Measurements from ENCODE around the gene DDX3X. TPM values are rescaled to one million over a fixed set of nuclear protein-coding genes. Genes with fewer than 3 reads are reported as not detected.

Gene DDX3X
- polyA plus RNA-seq, 1 donor from 2014 or later, result 165 TPM

DNA sequence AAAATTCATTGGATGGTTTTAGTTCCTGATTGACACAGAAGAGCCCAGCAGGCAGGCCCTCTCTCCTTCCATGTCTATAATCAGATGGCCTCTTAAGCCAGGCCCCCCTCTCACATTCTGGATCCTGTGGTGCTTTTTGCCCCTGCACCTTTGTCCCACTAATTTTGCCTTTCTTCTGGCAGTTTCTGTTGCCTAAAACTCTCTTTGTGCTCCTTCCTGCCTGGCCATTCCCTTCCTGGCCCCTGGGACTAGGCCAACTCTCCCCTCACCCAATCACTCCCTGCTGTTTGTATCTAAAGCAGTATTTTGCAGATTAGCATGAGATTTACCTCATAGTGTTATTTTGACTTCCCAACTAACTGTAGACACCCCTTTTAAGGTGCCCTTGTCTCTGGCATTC is 42.7 kb upstream of the DDX3X start:
- Histone ChIP-seq H3K4me3 (ENCODE audit: low read length) (no peak overlapping the region), H3K27me3 (ENCODE audit: insufficient read depth, low read depth, low read length) (no peaks in the 10 kb centered on the region), H2AFZ (ENCODE audit: low read depth, low read length) (no peak overlapping the region), H3K9me3 (ENCODE audit: low read length) (no peaks in the 10 kb centered on the region), H3K4me2 (ENCODE audit: low read length) (no peak overlapping the region), H4K20me1 (ENCODE audit: insufficient read depth) (no peaks in the 10 kb centered on the region), H3F3A (ENCODE audit: insufficient read depth, low read length, poor library complexity, severe bottlenecking) (no peaks in the 10 kb centered on the region), H3K79me2 (replicated peaks; ENCODE audit: insufficient read depth, low read length) (no peaks in the 10 kb centered on the region), H3K9me2 (ENCODE audit: insufficient read depth, low read length) (no peaks in the 10 kb centered on the region), H3K27ac (ENCODE audit: low read length) (no peak overlapping the region), H3K9ac (ENCODE audit: low read length) (no peak overlapping the region), H3K36me3 (ENCODE audit: insufficient read depth, low read length) (no peaks in the 10 kb centered on the region)
- TF ChIP-seq POLR2AphosphoS5 (IDR thresholded peaks at IDR 0.05), result no peak
- TF ChIP-seq SMC3 (conservative IDR thresholded peaks at IDR 0.05; ENCODE audit: poor library complexity), result no peak
- no peak for TF ChIP-seq RAD21 (conservative IDR thresholded peaks at IDR 0.05)
- no peak for TF ChIP-seq EZH2 (IDR thresholded peaks at IDR 0.05; ENCODE audit: borderline replicate concordance, insufficient read depth, low read length, poor library complexity, severe bottlenecking)
- no peak for TF ChIP-seq EP300 (conservative IDR thresholded peaks at IDR 0.05; ENCODE audit: poor library complexity, severe bottlenecking)
- TF ChIP-seq, protein P1, sequence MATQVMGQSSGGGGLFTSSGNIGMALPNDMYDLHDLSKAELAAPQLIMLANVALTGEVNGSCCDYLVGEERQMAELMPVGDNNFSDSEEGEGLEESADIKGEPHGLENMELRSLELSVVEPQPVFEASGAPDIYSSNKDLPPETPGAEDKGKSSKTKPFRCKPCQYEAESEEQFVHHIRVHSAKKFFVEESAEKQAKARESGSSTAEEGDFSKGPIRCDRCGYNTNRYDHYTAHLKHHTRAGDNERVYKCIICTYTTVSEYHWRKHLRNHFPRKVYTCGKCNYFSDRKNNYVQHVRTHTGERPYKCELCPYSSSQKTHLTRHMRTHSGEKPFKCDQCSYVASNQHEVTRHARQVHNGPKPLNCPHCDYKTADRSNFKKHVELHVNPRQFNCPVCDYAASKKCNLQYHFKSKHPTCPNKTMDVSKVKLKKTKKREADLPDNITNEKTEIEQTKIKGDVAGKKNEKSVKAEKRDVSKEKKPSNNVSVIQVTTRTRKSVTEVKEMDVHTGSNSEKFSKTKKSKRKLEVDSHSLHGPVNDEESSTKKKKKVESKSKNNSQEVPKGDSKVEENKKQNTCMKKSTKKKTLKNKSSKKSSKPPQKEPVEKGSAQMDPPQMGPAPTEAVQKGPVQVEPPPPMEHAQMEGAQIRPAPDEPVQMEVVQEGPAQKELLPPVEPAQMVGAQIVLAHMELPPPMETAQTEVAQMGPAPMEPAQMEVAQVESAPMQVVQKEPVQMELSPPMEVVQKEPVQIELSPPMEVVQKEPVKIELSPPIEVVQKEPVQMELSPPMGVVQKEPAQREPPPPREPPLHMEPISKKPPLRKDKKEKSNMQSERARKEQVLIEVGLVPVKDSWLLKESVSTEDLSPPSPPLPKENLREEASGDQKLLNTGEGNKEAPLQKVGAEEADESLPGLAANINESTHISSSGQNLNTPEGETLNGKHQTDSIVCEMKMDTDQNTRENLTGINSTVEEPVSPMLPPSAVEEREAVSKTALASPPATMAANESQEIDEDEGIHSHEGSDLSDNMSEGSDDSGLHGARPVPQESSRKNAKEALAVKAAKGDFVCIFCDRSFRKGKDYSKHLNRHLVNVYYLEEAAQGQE (IDR thresholded peaks at IDR 0.05; ENCODE audit: borderline replicate concordance), result no peak
- TF ChIP-seq TAF1 (IDR thresholded peaks at IDR 0.05; ENCODE audit: low read depth), result no peak
- TF ChIP-seq, protein P2, sequence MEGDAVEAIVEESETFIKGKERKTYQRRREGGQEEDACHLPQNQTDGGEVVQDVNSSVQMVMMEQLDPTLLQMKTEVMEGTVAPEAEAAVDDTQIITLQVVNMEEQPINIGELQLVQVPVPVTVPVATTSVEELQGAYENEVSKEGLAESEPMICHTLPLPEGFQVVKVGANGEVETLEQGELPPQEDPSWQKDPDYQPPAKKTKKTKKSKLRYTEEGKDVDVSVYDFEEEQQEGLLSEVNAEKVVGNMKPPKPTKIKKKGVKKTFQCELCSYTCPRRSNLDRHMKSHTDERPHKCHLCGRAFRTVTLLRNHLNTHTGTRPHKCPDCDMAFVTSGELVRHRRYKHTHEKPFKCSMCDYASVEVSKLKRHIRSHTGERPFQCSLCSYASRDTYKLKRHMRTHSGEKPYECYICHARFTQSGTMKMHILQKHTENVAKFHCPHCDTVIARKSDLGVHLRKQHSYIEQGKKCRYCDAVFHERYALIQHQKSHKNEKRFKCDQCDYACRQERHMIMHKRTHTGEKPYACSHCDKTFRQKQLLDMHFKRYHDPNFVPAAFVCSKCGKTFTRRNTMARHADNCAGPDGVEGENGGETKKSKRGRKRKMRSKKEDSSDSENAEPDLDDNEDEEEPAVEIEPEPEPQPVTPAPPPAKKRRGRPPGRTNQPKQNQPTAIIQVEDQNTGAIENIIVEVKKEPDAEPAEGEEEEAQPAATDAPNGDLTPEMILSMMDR (IDR thresholded peaks at IDR 0.05; ENCODE audit: poor library complexity, severe bottlenecking), result no peak
- no peak for TF ChIP-seq MXI1 (conservative IDR thresholded peaks at IDR 0.05; ENCODE audit: poor library complexity, severe bottlenecking)

GRCh38 chrX:41293269-41293668 is 40.7 kb upstream of the DDX3X start:
- Histone ChIP-seq H3K36me3 (ENCODE audit: insufficient read depth, low read length) (no peaks in the 10 kb centered on the region), H3F3A (ENCODE audit: insufficient read depth, low read length, poor library complexity, severe bottlenecking) (no peaks in the 10 kb centered on the region), H2AFZ (ENCODE audit: low read depth, low read length) (no peak overlapping the region), H3K27me3 (ENCODE audit: insufficient read depth, low read depth, low read length) (no peaks in the 10 kb centered on the region), H4K20me1 (ENCODE audit: insufficient read depth) (no peaks in the 10 kb centered on the region), H3K4me3 (ENCODE audit: low read length) (no peak overlapping the region), H3K9me3 (ENCODE audit: low read length) (no peaks in the 10 kb centered on the region), H3K4me2 (ENCODE audit: low read length) (no peak overlapping the region), H3K79me2 (replicated peaks; ENCODE audit: insufficient read depth, low read length) (no peaks in the 10 kb centered on the region), H3K9ac (ENCODE audit: low read length) (no peak overlapping the region), H3K27ac (ENCODE audit: low read length) (no peak overlapping the region), H3K9me2 (ENCODE audit: insufficient read depth, low read length) (no peaks in the 10 kb centered on the region)
- TF ChIP-seq, protein P1 (IDR thresholded peaks at IDR 0.05; ENCODE audit: borderline replicate concordance), result no peak
- TF ChIP-seq, protein P2 (IDR thresholded peaks at IDR 0.05; ENCODE audit: poor library complexity, severe bottlenecking), result no peak
- TF ChIP-seq MXI1 (conservative IDR thresholded peaks at IDR 0.05; ENCODE audit: poor library complexity, severe bottlenecking), result no peak
- no peak for TF ChIP-seq POLR2AphosphoS5 (IDR thresholded peaks at IDR 0.05)
- no peak for TF ChIP-seq RAD21 (conservative IDR thresholded peaks at IDR 0.05)
- TF ChIP-seq EZH2 (IDR thresholded peaks at IDR 0.05; ENCODE audit: borderline replicate concordance, insufficient read depth, low read length, poor library complexity, severe bottlenecking), result no peak
- no peak for TF ChIP-seq TAF1 (IDR thresholded peaks at IDR 0.05; ENCODE audit: low read depth)
- TF ChIP-seq SMC3 (conservative IDR thresholded peaks at IDR 0.05; ENCODE audit: poor library complexity), result no peak
- TF ChIP-seq EP300 (conservative IDR thresholded peaks at IDR 0.05; ENCODE audit: poor library complexity, severe bottlenecking), result no peak
